SK-N-SH treated with all-trans-retinoic acid at 6 μM for 48 hours (cell line): ENCODE measurements around the gene OR4C11.

Experiments used
- ATAC-seq: fragments of 200-7000 bp; cut with Tn5 transposase; 3 replicates; pipeline ENCODE4 v1.9.1; 2020; ENCODE audit warnings: mild to moderate bottlenecking, moderate library complexity
- ARNTL ChIP-seq: fragments of 450-650 bp; formaldehyde crosslinking; IDR thresholded peaks from 2 replicates; pipeline ENCODE4 v1.5.0; 2020; ENCODE audit warnings: low read depth, mild to moderate bottlenecking, moderate library complexity, borderline replicate concordance
- BACH2 ChIP-seq: fragments of 250-450 bp; sonication (Bioruptor Pico); IDR thresholded peaks from 2 replicates; pipeline ENCODE4 v1.9.0; 2021; ENCODE audit warnings: mild to moderate bottlenecking, borderline replicate concordance
- CSDC2 ChIP-seq: fragments of 250-450 bp; sonication (Bioruptor Pico); IDR thresholded peaks from 2 replicates; pipeline ENCODE4 v1.5.0; 2020; ENCODE audit warnings: mild to moderate bottlenecking, moderate library complexity
- ESRRG ChIP-seq: fragments of 250-450 bp; sonication (Bioruptor Pico); IDR thresholded peaks from 2 replicates; pipeline ENCODE4 v1.6.1; 2021; ENCODE audit warnings: mild to moderate bottlenecking
- ISL1 ChIP-seq: fragments of 250-450 bp; sonication (Bioruptor Pico); IDR thresholded peaks from 2 replicates; pipeline ENCODE4 v2.1.2; 2022; ENCODE audit warnings: mild to moderate bottlenecking, moderate library complexity
- OSR1 ChIP-seq: fragments of 250-450 bp; sonication (Bioruptor Pico); IDR thresholded peaks from 2 replicates; pipeline ENCODE4 v1.8.0; 2022; ENCODE audit warnings: moderate library complexity, mild to moderate bottlenecking, inconsistent platforms
- PPARA ChIP-seq: fragments of 250-450 bp; sonication (Bioruptor Pico); IDR thresholded peaks from 2 replicates; pipeline ENCODE4 v1.5.0; 2020; ENCODE audit warnings: mild to moderate bottlenecking, borderline replicate concordance
- RARB ChIP-seq: fragments of 250-450 bp; sonication (Bioruptor Pico); IDR thresholded peaks from 2 replicates; pipeline ENCODE4 v1.8.0; 2021; ENCODE audit warnings: mild to moderate bottlenecking, moderate library complexity
- SNAI2 ChIP-seq: fragments of 250-450 bp; sonication (Bioruptor Pico); IDR thresholded peaks from 2 replicates; pipeline ENCODE4 v1.5.0; 2020; ENCODE audit warnings: mild to moderate bottlenecking, moderate library complexity
- TCF4 ChIP-seq: fragments of 250-450 bp; sonication (Bioruptor Pico); IDR thresholded peaks from 2 replicates; pipeline ENCODE4 v1.8.0; 2021; ENCODE audit warnings: mild to moderate bottlenecking, moderate library complexity, borderline replicate concordance
- TOX ChIP-seq: fragments of 250-450 bp; sonication (Bioruptor Pico); IDR thresholded peaks from 2 replicates; pipeline ENCODE4 v1.8.0; 2021; ENCODE audit warnings: mild to moderate bottlenecking, moderate library complexity, borderline replicate concordance
- ZFP3 ChIP-seq: fragments of 250-450 bp; sonication (Bioruptor Pico); IDR thresholded peaks from 2 replicates; pipeline ENCODE4 v1.5.0; 2020; ENCODE audit warnings: mild to moderate bottlenecking, moderate library complexity
- ZFP30 ChIP-seq: fragments of 450-650 bp; formaldehyde crosslinking; IDR thresholded peaks from 2 replicates; pipeline ENCODE4 v1.5.0; 2022; ENCODE audit warnings: mild to moderate bottlenecking, moderate library complexity
- ZNF70 ChIP-seq: fragments of 450-650 bp; formaldehyde crosslinking; IDR thresholded peaks from 2 replicates; pipeline ENCODE4 v1.5.0; 2020; ENCODE audit warnings: mild to moderate bottlenecking, moderate library complexity
- ZNF8 ChIP-seq: fragments of 450-650 bp; formaldehyde crosslinking; IDR thresholded peaks from 2 replicates; pipeline ENCODE4 v1.5.0; 2020; ENCODE audit warnings: mild to moderate bottlenecking, moderate library complexity
- TF ChIP-seq, protein P1 (sequence below): fragments of 250-450 bp; sonication (Bioruptor Pico); IDR thresholded peaks from 2 replicates; pipeline ENCODE4 v1.5.1; 2020; ENCODE audit warnings: low read depth, mild to moderate bottlenecking, moderate library complexity
- TF ChIP-seq, protein P2 (sequence below): fragments of 250-450 bp; sonication (Bioruptor Pico); IDR thresholded peaks from 2 replicates; pipeline ENCODE4 v1.5.0; 2020; ENCODE audit warnings: mild to moderate bottlenecking, moderate library complexity
- TF ChIP-seq, protein P3 (sequence below): fragments of 250-450 bp; sonication (Bioruptor Pico); IDR thresholded peaks from 2 replicates; pipeline ENCODE4 v1.5.1; 2021; ENCODE audit warnings: mild to moderate bottlenecking, moderate library complexity
- TF ChIP-seq, protein P4 (sequence below): fragments of 250-450 bp; sonication (Bioruptor Pico); IDR thresholded peaks from 2 replicates; pipeline ENCODE4 v1.8.0; 2020; ENCODE audit warnings: mild to moderate bottlenecking, moderate library complexity, borderline replicate concordance

The OR4C11 gene

DNA sequence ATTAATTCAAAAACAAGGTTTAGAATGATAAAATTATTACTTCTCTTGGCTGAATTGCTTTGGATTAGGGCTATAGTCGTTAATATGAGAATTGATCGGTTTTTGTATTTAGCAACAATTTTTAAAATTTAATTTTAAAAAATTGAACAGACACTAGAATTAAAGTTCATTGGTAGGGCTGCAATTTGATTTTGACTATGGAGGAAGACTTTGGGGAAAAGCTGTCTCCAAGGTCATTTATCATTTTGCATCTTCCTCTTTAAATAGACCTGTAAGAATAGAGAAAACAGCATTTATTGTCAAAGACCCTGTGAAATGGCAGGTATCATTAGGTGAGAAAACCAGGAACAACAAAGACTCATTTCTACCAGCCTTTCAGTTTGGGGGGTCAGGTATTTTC is 40.6 kb upstream of the OR4C11 start, which contains the start of gene OR4S2:
Gene OR4S2, plus strand, starts transcription at position 301 of the 400 bp plus-strand sequence. CDS start 2,577 bp downstream, outside the sequence.
- TF ChIP-seq, protein P1, sequence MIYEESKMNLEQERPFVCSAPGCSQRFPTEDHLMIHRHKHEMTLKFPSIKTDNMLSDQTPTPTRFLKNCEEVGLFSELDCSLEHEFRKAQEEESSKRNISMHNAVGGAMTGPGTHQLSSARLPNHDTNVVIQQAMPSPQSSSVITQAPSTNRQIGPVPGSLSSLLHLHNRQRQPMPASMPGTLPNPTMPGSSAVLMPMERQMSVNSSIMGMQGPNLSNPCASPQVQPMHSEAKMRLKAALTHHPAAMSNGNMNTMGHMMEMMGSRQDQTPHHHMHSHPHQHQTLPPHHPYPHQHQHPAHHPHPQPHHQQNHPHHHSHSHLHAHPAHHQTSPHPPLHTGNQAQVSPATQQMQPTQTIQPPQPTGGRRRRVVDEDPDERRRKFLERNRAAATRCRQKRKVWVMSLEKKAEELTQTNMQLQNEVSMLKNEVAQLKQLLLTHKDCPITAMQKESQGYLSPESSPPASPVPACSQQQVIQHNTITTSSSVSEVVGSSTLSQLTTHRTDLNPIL (CRISPR knock-in tag), result no peak
- no peak for TF ChIP-seq ZNF70 (CRISPR knock-in tag)
- TF ChIP-seq ZFP30 (CRISPR knock-in tag), result no peak
- TF ChIP-seq ZFP3 (CRISPR knock-in tag), result no peak
- TF ChIP-seq ESRRG (CRISPR knock-in tag), result no peak
- TF ChIP-seq, protein P2, sequence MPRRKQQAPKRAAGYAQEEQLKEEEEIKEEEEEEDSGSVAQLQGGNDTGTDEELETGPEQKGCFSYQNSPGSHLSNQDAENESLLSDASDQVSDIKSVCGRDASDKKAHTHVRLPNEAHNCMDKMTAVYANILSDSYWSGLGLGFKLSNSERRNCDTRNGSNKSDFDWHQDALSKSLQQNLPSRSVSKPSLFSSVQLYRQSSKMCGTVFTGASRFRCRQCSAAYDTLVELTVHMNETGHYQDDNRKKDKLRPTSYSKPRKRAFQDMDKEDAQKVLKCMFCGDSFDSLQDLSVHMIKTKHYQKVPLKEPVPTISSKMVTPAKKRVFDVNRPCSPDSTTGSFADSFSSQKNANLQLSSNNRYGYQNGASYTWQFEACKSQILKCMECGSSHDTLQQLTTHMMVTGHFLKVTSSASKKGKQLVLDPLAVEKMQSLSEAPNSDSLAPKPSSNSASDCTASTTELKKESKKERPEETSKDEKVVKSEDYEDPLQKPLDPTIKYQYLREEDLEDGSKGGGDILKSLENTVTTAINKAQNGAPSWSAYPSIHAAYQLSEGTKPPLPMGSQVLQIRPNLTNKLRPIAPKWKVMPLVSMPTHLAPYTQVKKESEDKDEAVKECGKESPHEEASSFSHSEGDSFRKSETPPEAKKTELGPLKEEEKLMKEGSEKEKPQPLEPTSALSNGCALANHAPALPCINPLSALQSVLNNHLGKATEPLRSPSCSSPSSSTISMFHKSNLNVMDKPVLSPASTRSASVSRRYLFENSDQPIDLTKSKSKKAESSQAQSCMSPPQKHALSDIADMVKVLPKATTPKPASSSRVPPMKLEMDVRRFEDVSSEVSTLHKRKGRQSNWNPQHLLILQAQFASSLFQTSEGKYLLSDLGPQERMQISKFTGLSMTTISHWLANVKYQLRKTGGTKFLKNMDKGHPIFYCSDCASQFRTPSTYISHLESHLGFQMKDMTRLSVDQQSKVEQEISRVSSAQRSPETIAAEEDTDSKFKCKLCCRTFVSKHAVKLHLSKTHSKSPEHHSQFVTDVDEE, result no peak
- TF ChIP-seq, protein P3, sequence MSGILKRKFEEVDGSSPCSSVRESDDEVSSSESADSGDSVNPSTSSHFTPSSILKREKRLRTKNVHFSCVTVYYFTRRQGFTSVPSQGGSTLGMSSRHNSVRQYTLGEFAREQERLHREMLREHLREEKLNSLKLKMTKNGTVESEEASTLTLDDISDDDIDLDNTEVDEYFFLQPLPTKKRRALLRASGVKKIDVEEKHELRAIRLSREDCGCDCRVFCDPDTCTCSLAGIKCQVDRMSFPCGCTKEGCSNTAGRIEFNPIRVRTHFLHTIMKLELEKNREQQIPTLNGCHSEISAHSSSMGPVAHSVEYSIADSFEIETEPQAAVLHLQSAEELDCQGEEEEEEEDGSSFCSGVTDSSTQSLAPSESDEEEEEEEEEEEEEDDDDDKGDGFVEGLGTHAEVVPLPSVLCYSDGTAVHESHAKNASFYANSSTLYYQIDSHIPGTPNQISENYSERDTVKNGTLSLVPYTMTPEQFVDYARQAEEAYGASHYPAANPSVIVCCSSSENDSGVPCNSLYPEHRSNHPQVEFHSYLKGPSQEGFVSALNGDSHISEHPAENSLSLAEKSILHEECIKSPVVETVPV, result no peak
- no peak for TF ChIP-seq ZNF8 (CRISPR knock-in tag)
- TF ChIP-seq, protein P4, sequence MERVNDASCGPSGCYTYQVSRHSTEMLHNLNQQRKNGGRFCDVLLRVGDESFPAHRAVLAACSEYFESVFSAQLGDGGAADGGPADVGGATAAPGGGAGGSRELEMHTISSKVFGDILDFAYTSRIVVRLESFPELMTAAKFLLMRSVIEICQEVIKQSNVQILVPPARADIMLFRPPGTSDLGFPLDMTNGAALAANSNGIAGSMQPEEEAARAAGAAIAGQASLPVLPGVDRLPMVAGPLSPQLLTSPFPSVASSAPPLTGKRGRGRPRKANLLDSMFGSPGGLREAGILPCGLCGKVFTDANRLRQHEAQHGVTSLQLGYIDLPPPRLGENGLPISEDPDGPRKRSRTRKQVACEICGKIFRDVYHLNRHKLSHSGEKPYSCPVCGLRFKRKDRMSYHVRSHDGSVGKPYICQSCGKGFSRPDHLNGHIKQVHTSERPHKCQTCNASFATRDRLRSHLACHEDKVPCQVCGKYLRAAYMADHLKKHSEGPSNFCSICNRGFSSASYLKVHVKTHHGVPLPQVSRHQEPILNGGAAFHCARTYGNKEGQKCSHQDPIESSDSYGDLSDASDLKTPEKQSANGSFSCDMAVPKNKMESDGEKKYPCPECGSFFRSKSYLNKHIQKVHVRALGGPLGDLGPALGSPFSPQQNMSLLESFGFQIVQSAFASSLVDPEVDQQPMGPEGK (CRISPR knock-in tag), result no peak
- TF ChIP-seq RARB, result no peak
- no peak for TF ChIP-seq TOX (CRISPR knock-in tag)
- no peak for TF ChIP-seq PPARA (CRISPR knock-in tag)
- TF ChIP-seq SNAI2 (CRISPR knock-in tag), result no peak
- TF ChIP-seq ISL1 (CRISPR knock-in tag), result no peak
- TF ChIP-seq ARNTL (CRISPR knock-in tag), result no peak
- TF ChIP-seq BACH2 (CRISPR knock-in tag), result no peak
- no peak for TF ChIP-seq CSDC2 (CRISPR knock-in tag)
- no peak for ATAC-seq

DNA sequence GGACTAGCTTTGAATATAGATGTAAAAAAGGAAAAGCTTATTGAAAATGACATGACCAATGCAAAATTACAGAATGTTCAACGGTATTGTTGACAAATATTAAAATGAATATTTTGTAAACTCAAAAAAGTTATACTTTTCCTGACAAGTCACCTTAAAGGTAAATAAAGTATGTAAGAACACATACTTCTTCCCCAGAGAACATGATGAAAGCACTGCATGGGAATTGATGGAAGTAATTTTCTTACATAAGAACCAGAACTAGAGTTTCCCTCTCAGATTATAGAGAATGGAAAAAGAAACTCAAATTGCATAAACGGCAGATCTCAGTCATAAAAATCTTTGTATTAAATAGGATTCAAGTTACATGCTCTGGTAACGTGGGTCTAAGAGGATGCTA is 27.4 kb upstream of the OR4C11 start, which contains the start of gene OR4P4:
Gene OR4P4, plus strand, starts transcription at position 301 of the 400 bp plus-strand sequence.
- TF ChIP-seq, protein P3, result no peak
- TF ChIP-seq RARB (no peak), ARNTL (CRISPR knock-in tag) (no peak), OSR1 (CRISPR knock-in tag) (no peak), TCF4 (CRISPR knock-in tag) (no peak), ZFP3 (CRISPR knock-in tag) (no peak)
- no peak for ATAC-seq

DNA sequence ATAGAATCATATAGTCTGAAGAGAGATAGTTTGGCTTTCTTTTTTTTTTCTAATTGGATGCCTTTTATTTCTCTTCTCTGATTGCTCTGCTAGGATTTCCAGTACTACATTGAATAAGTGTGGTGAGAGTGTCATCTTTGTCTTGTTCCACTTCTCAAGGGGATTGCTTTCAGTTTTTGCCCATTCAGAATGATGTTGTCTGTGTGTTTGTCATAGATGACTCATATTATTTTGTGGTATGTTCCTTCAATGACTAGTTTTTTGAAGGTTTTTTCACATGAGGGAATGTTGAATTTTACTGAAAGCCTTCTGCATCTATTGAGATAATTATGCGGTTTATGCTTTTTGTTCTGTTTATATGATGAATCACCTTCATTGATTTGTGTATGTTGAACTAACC is 17.1 kb upstream of the OR4C11 start:
- no peak for ATAC-seq
- TF ChIP-seq TCF4 (CRISPR knock-in tag) (no peak), ESRRG (CRISPR knock-in tag) (no peak), OSR1 (CRISPR knock-in tag) (no peak), CSDC2 (CRISPR knock-in tag) (no peak), ZFP30 (CRISPR knock-in tag) (no peak)
- TF ChIP-seq, protein P2, result no peak
